GM12872 (cell line): ENCODE data around the gene RBM15.

Source experiments
- TF ChIP-seq, protein P1 (sequence below): IDR thresholded peaks from 3 replicates; pipeline ENCODE4 v1.5.1; 2011; ENCODE audit warnings: low read depth, mild to moderate bottlenecking, low read length, moderate library complexity; ENCODE audit not compliant: insufficient read depth

The RBM15 gene

DNA sequence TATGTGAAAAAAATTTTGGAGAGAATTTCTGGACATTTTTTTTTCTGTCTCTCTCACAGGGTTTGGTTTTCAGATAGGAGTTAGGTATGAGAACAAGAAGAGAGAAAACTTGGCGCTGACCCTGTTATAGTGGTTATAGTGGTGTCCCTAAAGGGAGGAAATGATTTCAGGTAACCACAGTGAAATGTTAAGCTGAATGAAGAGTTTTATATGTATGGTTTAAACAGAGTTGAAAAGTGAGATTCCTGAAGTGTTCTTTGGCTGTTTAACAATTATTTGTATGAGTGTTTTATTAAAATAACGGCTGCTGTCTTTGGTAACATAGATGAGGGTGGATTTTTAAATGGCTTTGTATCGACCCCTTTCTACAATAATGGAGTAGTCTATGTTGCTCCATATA is 6.3 kb downstream of the RBM15 start:
- TF ChIP-seq, protein P1, sequence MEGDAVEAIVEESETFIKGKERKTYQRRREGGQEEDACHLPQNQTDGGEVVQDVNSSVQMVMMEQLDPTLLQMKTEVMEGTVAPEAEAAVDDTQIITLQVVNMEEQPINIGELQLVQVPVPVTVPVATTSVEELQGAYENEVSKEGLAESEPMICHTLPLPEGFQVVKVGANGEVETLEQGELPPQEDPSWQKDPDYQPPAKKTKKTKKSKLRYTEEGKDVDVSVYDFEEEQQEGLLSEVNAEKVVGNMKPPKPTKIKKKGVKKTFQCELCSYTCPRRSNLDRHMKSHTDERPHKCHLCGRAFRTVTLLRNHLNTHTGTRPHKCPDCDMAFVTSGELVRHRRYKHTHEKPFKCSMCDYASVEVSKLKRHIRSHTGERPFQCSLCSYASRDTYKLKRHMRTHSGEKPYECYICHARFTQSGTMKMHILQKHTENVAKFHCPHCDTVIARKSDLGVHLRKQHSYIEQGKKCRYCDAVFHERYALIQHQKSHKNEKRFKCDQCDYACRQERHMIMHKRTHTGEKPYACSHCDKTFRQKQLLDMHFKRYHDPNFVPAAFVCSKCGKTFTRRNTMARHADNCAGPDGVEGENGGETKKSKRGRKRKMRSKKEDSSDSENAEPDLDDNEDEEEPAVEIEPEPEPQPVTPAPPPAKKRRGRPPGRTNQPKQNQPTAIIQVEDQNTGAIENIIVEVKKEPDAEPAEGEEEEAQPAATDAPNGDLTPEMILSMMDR = no peak

DNA sequence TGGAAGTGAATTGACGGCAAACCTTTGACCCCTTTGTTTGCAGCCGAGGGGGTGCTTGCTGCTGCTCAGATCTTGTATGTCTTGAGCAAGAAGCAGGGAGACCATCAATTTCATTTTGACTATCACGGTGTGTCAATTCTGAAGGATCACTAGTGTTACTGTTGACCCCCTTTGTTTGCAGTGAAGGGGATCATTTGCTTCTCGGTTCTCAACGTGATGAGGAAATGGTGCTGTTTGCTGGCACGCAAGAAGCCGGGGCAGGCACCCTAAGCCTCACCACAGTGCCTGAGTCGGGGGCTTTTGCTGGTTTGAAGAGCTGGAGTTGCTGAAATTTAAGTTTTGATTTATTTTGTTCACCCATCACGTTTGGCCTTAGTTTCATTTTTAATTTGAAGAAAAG is 7.5 kb downstream of the RBM15 start:
- TF ChIP-seq, protein P1 = no peak

DNA sequence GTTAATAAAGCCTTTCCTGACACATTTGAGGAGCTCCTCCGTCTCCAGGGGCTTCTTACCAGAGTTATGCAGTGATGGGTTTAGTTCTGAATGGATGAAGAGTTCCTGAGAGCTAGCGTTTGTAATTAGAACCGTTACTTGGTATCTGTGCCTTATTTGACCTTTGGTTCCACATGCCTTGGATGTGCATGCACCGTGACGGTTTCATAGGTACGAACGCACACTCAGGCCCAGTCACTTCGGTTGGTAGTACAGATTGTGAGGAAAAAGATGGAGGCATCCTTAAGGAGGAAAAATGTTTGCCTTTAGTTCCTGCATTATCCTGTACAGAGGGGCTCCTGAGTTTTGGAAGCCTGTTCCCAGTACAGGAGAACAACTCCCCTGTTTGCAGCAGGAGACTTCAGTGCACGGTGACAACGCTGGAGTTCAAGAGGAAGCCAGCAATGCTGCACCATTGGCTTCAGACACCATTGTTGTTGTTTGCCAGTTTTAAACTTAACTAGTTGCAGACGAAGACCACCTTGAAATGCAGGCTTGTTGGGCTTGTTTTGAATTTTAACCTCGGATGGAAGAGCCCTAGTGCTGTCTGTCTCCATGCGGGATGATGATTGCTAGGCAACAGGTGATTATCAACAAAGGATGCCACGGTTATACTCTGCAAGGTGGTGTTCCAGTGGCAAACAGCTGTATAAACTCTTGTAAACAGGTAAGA is 8.2 kb downstream of the RBM15 start:
- TF ChIP-seq, protein P1 = no peak

DNA sequence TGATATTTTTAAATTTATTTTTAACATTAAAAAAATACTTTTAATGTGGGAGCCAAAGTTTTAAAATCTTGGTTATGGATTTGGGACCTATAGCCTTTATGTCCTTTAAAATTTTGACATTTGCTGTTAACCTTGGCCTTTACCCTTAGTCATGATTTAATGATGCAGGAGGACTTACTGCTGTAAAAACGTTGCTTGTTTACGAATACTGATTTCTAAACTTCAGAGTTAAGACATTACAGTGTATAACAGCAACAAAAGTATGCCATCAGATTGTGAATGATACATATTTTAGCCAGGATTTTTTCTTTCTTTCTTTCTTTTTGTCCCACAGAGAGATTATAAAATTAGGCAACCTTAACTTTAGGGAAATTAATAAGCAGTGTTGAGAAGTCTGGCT is 8.9 kb downstream of the RBM15 start:
- TF ChIP-seq, protein P1 = no peak

DNA sequence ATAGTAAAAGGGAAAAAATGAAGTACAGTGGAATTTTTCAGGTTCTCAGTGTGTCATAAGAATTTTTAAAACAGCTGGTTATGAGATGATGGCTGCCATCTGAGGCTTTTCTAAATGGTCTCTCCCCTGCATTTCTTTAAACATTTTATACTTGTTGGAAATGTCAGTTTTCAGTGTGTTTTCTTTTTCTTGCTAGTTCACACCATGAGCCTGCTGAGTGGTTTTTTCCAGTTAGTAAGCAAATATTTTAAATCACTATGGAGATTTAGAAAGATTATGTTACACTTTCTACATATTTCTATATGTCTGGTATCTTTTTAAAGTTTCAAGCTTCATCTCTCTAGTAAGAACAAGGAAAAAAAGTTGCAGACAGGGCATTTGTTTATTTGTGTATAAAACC is 9.6 kb downstream of the RBM15 start:
- TF ChIP-seq, protein P1 = no peak

DNA sequence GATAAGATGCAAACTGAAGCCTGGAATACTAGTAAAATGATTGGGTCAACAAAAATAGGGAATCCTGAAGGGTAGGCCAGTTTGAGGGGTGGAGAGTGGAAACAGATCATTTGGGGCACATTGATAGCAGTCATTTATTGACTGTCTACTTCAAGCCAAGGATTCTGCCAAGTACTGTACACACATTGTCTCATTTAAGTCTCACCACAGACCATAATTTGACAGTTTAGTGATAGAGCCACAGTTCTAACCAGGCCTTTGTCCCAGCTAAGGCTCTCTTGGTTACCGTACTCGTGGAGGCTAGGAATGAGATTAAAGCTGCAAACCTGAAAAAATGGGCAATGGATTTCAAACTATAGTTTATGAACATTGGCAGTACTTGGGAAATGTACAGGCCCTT is 11.2 kb downstream of the RBM15 start:
- TF ChIP-seq, protein P1 = no peak

DNA sequence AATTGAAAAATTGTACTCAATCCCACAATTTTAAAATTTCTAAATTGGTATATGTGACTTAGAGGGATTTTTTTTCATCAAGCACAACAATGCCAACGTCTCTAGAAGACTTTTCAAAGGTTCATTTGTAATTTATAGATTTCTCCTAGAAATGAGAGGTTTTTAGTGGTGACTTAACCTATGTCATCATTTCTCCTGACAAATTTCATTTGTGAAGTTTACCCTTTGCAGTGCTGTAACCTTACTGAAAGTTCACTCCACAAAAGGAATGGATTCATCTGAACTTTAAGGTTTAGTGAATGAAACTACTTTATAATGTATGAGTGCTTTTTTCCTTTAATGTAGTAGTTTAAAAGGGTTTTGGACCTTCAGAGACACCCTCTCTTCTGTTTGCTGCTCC is 16.1 kb downstream of the RBM15 start:
- TF ChIP-seq, protein P1 = no peak
